ENCODE results near the gene AMPD3.

The AMPD3 gene

DNA sequence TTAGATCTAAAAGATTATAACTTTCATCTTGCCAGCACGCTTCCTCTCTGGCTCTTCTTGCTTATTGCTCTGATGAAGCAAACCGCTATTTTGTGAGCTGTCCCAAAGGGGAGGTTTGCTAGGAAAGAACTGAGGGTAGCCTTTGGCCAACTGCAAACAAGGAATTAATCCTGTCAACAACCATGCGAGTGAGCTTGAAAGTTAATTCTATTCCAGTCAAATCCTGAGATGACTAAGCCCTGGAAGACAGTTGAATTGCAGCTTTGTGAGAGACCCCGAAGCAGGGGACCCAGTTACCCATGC lies 96.2 kb downstream of the AMPD3 start:
- H3K4me3 ChIP-seq (ENCODE audit: low read length): no peak overlapping the region
- TF ChIP-seq ZNF274 (IDR thresholded peaks at IDR 0.05; ENCODE audit: low read depth, low read length): no peak

DNA sequence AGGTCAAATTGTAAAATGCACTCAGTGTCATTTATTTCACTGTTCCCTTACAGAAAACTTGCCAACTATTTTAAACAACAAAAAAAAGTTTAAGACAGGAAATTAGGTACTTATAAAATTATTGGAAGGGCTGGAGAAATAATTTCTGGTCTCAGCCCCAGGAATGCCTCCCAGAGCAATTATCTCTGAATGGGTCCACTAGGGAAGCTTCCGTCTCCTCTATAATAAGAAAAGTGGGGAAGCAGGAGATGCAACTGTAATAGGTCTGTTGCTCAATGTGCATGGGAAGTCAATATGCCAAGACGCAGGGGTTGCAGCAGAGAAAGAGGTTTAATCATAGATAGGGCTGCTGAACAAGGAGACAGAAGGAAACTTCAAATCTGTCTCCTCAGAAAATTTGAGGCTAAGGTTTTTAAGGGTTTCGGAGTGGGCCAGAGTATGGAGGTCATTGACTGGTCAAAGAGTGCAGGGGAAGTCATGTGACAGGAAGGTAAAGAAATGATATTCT lies 96.8 kb downstream of the AMPD3 start:
- TF ChIP-seq ZNF274 (IDR thresholded peaks at IDR 0.05; ENCODE audit: low read depth, low read length): no peak
- no peak overlapping the region for H3K4me3 ChIP-seq (ENCODE audit: low read length)

DNA sequence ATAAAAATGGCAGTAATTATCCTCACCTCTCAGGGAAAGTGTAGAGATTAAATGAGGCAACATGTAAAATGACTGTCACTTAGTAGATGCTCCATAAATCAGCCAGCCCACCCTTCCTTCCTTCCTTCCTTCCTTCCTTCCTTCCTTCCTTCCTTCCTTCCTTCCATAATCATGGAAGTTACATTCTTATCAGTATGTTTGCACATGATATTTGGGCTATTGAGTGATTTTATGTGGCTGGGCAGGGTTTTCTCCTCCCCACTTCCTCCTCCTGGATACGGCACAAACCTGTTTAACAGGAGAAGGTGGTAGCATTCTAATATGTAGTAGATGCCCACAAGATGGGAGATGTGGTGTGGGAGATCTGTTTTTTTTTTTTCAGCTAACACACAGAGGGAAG lies 101.5 kb downstream of the AMPD3 start:
- no peak overlapping the region for H3K4me3 ChIP-seq (ENCODE audit: low read length)
- TF ChIP-seq ZNF274 (IDR thresholded peaks at IDR 0.05; ENCODE audit: low read depth, low read length): no peak
